Renal cortical epithelial cell (primary cell): Measurements from ENCODE around the gene SMNDC1. TPM values are rescaled to one million over a fixed set of nuclear protein-coding genes. Genes with fewer than 3 reads are reported as not detected.

Experiments used
- DNase-seq: peaks from one replicate; pipeline ENCODE4 v3.0.0-alpha.2; 2011; ENCODE audit warnings: low read depth
- total RNA-seq: library from RNA; depleted of rRNA; stranded (reverse); fragments of >200 nt; gene quantifications from 2 replicates; pipeline ENCODE4 v1.2.3, GENCODE V29; 2014

Gene SMNDC1
- total RNA-seq, 1 donor from 2014 or later: 19.8 TPM

DNA sequence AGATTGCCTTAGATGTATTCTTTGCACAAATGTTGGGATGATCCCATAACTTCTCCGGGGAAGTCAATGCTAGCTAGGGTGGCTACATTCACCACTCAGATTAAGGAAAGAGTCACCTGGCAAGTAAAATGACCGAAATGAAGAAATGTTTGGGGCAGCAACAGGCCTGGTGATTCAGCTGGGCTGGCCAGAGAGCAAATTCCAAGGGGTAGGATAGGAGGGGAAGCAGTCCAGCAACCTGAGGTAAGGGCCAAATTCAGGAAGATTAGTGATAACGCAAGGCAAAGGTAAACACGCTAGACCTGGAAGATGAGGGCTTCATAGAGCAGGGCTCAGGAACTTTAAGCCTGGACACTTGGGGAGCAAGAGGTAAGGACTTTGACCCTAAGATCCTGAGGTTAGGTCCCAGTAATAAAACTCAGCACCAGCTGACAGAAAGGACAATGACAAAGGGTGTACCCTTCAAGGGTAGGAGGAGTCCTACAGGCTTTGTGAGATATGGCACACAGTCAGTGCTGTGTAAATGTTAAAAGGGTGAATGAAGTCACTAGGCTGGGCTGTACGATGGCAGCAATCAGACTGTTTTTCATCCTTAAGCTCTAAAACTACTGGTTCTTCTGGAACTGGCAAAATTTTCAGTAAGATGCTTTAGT, 22.7 kb upstream of the SMNDC1 start:
- no peak for DNase-seq

DNA sequence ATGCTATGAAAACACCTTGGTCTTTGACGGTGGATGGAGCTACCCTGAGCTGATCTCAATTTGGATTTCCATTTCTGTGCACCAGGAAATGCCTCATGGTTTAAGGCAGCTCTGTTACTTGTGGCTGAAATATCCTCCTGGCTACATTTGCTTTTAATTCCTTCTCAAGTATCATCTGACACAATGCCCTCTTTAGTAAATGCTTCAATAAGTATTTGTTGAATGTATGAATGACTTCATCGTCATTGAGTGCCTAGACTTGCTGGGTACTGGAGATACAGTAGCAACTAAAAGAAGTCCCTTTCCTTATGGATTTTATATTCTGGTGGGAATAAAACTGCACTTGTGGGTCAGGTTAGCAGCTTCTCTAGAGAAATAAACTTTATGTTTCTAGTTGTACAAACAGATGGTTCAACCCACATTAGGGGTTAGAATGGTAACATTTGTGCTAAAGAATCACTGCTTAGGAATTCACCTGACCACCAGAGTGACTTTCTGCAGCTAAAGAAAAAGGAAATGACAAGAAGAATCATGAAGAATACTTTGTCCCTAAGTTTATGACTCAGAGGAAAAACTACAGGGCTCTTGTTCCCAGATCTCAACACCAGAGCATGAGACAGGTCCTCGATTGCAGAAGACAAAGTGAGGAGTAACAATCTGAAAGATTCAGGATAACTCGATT, 21.8 kb upstream of the SMNDC1 start:
- DNase-seq: peak; percentile 92

DNA sequence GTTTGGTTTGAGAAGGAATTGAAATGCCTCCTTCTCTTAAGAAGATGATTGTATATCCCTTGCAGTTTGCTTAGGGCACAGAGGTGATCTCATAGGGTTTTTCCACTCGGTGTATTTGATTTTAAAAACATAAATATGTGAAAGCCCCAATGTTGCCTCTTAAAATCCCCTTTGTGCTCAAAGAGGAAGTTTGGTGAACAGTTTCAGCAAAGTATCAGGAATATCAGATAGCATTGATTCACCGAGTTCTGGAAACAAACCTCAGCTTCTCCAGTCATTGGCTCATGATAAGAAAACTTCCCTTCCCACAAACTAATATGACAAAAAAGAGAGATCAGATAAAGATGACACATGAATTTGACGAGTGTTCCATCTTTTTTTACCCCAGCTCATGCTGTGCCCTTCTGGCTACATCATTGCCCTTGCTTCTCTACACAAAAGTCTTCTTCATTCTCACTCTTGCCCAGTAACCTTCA, 20.1 kb upstream of the SMNDC1 start:
- no peak for DNase-seq

DNA sequence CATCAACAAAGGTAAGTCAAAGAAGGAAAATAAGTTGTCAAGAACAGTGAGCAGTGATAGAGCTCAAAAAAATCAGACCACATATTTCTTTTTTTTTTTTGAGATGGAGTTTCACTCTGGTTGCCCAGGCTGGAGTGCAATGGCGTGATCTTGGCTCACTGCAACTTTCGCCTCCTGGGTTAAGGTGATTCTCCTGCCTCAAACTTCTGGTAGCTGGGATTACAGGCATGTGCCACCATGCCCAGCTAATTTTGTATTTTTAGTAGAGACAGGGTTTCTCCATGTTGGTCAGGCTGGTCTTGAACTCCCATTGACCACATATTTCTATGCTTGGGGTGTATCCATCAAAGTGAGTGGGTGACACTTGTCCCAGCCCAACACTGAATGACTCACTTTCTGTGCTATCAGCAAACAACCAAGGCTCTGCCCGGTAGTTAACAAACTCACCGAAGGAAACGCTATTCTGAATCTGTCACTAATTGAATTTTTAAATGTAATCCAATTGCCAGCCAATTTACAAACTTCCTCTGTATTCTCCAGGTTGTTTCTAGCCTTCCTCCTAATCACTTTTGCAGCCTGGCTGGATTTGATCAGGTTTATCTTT, 19.6 kb upstream of the SMNDC1 start:
- peak; percentile 39 for DNase-seq

DNA sequence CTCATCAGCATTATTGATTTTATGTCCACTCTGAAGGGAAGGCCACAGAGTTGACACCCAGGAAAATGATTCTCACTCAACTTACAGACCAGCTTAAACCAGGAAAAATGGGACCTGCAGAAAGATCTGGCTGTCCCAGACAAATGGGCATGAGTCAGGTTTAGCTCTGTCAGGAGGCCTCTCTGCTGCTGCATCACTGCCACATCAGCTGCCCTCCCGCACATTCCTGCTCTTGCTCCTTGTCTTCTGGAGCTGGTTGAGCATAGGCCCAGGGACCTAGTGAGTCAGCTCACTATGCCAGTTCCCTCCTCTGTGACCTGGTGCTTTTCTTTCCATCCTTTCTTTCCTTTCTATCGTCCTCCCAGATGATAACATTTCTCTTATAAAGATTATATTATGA, 18.8 kb upstream of the SMNDC1 start:
- peak; percentile 79 for DNase-seq

DNA sequence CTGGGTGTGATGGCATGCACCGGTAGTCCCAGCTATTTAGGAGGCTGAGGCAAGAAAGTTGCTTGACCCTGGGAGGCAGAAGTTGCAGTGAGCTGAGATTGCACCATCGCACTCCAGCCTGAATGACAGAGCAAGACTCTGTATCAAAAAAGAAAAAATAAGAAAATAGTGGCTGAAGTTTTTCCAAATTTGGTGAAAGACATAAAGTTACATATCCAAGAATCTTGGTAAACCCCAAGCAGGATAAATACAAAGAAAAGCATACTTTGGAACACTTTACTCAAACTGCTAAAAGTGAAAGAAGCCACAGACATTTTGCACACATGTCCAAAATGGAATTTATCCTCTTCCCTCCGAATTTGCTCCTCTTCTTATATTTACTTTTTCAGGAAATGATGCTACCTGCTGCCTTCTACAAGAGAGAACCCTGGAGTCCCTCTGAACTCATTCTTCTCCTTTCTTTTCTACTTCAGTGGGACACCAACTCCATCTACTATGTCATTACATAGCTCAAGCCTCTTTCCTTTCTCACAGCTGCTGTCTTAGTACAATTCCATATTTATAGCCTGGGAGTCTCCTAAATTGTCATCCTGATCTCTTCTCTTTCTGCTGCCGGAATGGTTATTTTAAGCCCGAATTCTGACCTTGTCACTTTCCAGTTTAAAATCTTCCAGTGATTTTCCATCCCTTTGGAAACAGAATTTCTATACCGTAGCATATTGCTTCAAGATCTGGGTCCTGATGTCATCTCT, 17.3 kb upstream of the SMNDC1 start:
- no peak for DNase-seq

DNA sequence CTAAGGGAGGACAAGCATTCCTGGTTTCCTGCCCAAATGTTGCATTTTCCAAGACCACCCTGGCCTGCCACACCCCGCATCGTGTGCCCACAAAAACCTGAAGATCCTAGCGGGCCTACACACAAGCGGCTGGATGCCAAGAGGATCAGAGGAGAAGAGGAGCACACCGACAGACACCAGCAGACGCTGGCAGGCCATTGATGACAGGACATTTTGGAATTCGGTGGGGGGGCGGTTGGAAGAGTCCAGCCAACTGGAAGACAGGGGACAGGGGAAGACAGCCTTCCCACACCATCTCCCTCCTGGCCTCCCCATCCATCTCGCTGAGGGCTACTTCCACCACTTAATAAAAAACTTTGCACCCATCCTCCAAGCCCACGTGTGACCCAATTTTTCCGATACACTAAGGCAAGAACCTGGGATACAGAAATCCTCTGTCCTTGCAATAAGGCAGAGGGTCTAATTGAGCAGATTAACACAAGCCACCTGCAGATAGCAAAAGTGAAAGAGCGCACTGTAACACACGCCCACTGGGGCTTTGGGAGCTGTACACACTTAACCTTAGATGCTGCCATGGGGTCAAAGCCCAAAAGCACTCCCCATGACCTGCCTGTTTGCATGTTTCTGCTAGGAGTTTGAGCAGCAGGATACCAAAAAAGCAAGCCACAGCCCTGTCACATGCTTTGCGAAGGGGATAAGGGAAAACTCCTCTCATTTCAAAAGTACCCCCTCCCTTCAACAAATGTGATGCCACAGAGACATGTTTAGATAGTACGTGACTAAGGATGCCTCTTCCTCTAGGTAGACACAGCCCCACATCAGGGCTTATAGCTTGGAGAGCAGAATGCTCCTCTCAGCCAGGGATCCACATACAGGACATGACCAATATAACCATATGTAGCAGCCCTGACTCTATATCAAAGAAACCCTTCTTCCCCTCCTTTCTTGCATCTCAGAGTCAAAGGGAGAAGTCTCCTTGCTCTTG, 13.4 kb upstream of the SMNDC1 start:
- no peak for DNase-seq

DNA sequence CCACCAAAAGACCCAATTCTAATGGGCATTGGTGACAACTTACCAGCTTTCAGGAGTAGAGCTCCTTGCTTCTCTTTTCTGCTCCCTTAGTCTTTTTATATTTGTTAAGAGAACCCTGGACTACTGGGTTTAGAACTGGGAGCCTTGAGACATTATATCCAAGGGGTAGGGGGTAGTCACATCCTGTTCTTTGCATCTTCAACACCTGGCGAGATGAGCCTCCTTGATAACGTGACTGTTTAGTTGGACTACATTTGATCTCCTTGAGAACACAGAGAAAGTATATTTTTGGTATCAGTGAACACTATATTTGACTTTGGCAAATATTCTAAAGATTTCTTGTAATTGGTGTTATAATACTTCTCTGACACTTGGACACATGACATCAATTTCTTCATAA, 9.0 kb upstream of the SMNDC1 start:
- no peak for DNase-seq

DNA sequence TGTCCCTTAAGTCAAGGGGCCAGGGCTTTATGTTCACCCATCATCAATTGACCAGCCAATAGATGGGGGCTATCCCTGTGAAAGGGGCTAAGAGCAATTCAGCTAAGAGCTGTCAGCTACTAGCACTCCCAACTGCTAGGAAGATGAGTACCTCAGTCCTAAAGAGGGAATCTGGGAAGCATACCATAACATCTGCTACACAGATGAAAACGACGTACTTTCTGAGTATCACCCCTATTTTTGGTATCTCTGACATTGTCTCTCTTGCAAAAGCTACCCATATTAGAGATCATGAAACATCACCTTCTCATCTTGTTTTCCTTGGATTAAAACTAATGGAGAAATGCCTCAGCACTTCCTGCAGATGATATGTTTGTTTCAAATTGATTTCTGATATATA, 7.5 kb upstream of the SMNDC1 start:
- no peak for DNase-seq

DNA sequence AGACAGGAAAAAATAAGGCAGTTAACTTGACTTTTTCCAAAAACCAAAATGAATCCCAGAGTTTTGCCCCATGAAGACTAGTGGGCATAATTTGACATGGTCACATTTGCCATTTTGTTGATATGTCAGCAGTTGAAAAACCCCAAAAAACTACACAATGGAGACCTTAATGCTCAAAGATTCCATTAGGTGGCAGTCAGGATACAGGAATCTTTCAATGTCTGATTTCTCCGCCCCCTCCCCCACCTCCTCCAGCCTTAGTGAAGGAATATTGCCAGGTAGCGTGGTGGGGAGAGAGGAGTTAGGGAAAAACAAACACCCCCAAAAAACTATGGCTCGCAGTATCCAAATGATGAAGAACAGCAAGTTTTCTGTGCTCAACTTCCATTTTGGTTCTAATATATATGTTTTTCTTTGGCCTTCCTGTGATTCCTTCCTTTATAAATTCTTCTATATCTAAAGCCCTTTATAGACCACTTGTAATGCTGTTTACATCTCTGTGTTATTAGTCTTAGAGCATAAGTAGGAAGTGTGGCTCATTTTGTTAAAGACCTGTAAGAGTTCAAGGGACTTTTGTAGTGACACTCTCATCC, 6.7 kb upstream of the SMNDC1 start:
- peak; percentile 55 for DNase-seq

DNA sequence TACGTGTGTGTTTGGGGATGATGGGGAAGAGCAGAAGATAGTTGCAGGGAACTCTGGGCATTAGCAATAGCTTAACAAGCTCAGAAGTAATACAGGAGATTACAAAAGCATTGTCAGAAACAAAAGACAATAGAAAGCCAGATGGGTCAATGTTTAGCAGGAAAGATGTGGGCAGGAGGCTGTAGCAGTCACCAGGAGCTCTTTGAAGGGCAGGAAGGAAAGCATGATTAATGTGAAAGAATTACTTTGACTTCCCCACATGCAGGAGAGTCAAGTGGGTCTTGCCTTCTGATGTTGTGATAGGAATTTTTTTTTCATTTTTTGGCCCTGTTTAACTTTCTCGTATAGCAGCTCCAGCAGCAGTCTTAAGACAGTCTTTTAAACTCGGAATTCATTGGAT, 6.0 kb upstream of the SMNDC1 start:
- peak; percentile 42 for DNase-seq

DNA sequence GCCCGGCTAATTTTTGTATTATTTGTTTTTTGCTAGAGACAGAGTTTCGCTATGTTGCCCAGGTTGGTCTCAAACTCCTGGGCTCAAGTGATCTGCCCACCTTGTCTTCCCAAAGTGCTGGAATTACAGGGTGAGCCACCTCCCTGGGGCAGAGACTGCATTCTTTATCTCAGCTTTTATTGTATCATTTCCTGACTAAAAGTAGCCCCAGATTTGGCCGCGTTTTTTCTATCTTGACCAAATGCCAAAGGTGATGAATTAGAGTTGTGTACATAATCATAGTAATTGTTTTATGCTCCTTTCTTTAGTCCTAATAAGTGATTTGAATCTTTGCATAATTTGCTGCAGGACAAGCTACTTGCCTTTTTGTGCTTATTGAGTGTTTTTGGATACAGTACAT, 3.1 kb upstream of the SMNDC1 start:
- no peak for DNase-seq

DNA sequence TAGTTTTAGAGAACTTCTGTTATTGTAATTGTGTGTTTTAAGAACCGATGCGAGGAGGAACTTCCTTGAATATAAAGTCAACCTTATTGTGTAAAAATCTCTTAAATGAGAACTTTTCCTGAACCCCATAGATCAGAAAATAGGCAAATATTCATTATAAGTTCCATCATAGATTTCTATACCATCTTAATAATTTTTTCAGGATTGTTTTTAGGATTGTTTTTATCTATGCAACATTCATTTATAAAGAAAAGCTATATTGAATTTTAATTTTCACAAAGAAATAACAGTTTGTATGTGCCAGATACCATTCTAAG, 1.7 kb upstream of the SMNDC1 start:
- DNase-seq: no peak

DNA sequence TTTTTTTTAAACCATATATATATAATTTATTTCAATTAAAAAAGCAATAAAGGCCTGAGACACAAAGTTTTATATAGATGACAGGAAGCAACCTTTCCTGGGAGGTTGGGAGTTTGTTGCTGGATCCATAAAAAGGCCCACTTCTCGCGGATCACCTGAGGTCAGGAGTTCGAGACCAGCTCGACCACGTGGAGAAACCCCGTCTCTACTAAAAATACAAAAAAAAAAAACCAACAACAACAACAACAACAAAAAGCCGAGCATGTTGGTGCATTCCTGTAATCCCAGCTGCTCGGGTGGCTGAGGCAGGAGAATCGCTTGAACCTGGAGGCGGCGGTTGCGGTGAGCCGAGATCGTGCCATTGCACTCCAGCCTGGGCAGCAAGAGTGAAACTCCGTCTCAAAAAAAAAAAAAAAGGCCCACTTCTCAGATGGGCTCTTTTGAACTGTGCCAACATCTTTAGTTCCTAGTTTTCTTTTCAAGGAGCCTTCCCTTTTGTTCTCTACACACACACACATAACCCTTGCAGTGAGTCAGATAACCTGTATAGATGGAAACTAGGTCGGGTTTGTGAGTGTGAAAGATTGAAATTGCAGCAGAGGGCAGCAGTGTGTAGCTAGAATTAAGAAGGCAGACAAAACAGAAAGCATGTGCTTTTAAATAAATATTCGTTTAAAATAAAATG, 1.2 kb upstream of the SMNDC1 start:
- DNase-seq: peak; percentile 96

DNA sequence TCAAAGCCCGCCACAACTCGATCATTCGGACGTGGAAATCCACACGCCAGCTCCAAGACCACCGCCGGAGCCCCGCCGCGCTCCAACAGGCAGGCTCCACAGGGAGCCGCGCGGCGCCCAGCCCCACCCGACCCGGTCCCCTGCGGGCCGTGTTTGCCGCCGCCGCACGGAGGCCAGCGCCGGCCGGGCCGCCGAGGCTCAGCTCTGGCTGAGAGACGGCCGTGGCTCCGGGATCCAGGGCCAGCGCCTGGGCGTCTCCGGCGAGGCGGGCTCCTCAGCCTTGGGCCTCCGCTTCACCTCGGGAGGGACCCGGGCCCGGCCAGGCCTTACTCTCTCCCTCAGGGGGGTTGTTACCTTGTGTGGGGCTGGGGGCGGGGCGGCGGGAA, 333 bp downstream of the SMNDC1 start:
- DNase-seq: no peak

DNA sequence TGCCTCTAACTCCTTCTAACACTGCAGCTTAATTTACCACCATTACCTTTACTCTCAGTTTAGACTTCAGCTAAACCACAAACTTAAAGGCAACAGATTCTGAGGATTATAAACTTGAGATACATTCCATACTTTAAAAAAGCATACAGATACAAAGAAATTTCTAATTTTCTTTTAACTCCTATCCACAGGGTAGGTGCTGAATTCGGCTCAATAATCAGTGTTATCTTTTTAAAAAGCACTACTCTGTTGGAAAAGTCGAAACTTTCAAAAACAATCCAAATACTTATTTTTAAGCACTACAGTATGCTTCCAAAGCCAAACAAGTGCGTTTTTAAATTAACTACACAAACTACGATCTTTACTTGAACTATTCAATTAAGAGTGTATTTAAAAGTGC, 1.0 kb downstream of the SMNDC1 start:
- no peak for DNase-seq

DNA sequence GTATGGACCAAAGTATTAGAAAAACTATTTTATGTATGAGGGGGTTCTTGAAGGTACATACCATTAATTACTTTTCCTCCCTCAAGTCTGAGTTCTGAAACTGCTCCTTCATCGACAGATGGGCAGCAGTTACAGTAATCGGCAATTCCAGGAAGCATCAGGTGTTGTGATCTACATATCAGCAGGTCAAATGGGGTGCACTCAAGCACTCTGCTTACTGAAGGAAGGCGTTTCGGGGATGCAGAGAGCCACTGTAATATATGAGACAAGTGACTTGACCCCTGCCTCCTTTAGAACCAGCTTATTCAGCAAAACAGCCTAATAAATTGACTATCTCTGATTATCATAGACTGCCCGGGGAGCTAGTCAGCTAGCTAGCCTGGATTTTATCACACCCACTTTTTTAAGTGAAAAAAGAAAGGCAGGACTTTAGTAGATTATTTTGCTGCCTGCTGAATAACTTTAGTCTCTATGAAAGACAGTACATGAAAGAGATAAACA, 4.2 kb downstream of the SMNDC1 start:
- DNase-seq: no peak

DNA sequence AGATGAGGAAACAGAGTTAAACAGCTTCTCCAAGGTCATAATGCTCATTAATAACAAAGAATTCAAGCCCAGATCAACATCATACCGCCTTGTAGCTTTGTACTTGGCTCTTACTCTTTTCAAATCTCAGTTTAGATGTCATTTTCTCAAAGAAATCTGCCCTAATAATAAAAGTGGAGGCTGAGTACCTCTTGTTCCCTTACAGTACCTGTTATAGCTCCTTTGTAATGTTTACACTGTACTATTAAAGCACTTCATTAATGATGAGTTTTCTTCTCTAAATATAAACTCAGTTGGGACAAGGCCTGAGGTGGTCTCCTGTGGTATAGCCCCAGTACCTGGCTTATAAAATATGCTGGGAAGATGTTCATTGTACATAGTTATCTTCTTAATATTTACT, 7.8 kb downstream of the SMNDC1 start:
- DNase-seq: no peak

DNA sequence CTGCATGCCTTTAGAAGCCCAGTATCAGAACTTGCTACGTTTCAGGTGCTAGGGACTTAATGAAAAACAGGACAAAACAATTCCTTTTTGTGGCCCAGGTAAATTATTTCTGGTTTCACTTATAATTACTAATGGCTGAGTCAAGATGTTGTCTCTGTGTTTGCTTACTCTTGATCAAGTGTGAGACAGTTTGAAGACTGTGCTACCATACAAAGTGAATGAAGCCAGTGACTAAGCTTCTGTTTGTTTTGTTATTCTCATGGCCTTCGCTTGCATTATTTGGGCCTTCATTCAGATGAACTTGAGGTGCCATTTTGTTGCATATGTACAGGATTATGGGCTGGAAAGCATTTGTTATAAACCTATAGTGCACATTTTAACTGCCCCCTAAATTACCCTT, 17.9 kb downstream of the SMNDC1 start:
- DNase-seq: peak; percentile 85

DNA sequence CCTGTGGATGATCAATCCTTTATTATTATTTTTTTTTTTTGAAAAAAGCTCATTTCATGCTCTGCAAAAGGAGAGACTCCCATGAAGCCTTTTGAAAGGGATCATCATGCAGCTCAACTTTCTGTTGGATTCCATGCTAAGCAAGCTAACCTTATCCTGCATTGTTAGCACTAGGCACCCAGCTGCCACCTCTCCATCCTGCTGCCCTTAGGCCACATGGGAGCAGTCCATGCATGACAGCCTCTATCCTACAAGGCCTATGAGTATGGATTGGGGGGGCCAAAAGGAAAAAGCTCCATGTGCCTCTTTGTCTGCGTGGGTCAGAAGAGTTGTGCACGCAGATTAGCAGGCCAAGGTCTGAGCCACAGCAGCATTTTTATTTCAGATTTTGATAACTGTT, 19.2 kb downstream of the SMNDC1 start:
- DNase-seq: no peak
